NCI-H345 treated with DMSO at 0.1 percent for 48 hours (cell line): ENCODE results near the gene ZSCAN5B.
"Not testable (repeated sequence)": the region's sequence is repeated elsewhere in the genome, so short reads cannot be mapped to it uniquely, and the experiment has no call there.

Source experiments
- DNase-seq: peaks from one replicate; lab custom pipeline; 2025; ENCODE audit not compliant: unreplicated experiment; lab: John Stamatoyannopoulos, UW

Gene ZSCAN5B, protein sequence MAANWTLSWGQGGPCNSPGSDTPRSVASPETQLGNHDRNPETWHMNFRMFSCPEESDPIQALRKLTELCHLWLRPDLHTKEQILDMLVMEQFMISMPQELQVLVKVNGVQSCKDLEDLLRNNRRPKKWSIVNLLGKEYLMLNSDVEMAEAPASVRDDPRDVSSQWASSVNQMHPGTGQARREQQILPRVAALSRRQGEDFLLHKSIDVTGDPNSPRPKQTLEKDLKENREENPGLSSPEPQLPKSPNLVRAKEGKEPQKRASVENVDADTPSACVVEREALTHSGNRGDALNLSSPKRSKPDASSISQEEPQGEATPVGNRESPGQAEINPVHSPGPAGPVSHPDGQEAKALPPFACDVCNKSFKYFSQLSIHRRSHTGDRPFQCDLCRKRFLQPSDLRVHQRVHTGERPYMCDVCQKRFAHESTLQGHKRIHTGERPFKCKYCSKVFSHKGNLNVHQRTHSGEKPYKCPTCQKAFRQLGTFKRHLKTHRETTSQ

GRCh38 chr19:56197646-56198045, at the start of gene ZSCAN5B:
Gene ZSCAN5B (minus strand): TSS chr19:56197783. CDS start chr19:56193052, 4,731 bp downstream.
- DNase-seq = not testable (repeated sequence)

DNA sequence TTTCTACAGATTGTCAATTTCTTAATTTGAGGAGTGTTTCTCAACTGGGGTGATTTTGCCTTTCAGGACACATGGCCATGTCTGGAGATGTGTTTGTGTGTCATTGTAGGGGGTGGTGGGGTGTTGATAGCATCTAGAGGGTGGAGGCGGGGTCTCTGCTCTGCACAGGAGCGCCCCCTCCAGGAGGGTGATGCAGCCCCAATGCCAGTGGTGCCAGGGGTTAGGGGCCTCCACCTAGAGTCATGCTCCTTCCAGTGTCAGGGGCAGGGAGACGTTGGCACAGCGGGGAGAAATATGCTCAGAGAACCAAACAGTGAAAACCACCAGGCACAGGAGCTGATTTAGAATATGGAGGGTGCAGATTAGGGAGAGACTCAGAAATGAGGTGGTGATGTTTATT, 48.2 kb upstream of the ZSCAN5B start:
- DNase-seq = not testable (repeated sequence)

DNA sequence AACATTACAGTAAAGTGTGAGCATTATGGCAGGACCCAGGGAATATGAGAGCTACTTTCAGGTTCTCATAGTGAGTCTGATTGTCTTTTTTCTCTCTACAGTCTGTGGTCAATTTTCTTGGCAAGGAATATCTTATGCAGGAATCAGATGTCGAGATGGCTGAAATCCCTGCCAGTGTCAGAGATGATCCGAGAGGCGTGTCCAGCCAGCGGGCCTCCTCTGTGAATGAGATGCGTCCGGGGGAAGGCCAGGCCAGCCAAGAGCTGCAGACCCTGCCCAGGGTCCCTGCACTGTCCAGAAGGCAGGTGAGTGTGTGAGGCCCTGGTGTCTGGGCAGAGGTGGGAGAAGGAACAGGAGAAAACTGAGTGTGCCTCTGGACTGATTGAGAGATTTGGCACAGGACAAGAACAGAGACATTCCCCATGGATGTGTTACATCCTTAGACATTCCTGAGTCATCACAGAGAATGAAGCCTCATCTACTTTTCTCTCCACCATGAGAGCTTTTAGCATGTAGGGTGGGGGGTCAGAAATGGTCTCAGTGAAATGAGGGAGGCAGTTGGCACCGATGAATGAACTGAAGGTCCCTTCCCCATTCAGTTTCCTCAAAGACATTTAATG, 47.6 kb upstream of the ZSCAN5B start:
- DNase-seq = no peak

DNA sequence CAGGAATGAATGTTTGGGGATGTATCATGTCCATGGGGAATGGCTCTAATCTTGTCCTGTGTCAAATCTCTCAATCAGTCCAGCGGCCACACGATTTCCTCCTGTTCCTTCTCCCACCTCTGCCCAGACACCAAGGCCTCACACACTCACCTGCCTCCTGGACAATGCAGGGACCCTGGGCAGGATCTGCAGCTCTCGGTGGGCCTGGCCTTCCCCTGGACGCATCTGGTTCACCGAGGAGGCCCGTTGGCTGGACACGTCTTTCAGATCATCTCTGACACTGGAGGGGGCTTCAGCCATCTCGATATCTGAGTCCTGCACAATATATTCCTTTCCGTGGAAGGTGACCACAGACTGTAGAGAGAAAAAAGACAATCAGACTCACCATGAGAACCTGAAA, 25.9 kb upstream of the ZSCAN5B start:
- no peak for DNase-seq

GRCh38 chr19:56222901-56223300, 25.3 kb upstream of the ZSCAN5B start:
- no peak for DNase-seq

DNA sequence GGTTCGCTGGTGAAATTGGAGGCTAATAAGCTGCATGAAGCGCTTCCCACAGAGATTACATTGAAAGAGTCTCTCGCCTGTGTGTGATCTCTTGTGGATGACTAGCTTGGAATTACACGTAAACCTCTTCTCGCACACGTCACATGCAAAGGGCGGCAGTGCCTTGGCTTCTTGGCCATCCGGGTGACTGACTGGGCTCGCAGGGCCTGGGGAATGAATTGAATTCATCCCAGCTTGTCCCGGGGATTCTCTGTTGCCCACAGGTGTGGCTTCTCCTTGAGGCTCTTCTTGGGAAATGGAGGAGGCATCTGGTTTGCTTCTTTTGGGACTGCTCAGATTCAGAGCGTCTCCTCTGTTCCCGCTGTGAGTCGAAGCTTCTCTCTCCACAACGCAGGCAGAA, 24.3 kb upstream of the ZSCAN5B start:
- no peak for DNase-seq

DNA sequence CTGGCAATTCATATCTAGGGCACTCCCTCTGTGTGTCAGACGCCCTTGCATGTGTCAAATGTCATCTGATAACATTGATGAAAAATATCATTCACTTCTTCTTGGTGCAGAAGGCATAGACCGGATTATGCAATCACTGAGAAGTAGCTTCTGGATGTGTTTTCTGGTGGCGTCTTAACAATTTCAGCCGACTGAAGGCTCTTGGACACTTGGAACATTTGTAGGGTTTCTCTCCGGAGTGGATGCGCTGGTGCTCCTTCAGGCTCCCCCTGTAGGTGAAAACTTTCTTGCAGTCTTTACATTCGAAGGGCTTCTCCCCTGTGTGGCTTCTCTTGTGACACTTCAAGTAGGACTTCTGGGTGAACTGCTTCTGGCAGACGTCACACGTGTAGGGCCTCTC, 23.9 kb upstream of the ZSCAN5B start:
- not testable (repeated sequence) for DNase-seq

- DNase-seq = no peak
Measured at GRCh38 chr19:56218961-56219360, 21.4 kb upstream of the ZSCAN5B start.

DNA sequence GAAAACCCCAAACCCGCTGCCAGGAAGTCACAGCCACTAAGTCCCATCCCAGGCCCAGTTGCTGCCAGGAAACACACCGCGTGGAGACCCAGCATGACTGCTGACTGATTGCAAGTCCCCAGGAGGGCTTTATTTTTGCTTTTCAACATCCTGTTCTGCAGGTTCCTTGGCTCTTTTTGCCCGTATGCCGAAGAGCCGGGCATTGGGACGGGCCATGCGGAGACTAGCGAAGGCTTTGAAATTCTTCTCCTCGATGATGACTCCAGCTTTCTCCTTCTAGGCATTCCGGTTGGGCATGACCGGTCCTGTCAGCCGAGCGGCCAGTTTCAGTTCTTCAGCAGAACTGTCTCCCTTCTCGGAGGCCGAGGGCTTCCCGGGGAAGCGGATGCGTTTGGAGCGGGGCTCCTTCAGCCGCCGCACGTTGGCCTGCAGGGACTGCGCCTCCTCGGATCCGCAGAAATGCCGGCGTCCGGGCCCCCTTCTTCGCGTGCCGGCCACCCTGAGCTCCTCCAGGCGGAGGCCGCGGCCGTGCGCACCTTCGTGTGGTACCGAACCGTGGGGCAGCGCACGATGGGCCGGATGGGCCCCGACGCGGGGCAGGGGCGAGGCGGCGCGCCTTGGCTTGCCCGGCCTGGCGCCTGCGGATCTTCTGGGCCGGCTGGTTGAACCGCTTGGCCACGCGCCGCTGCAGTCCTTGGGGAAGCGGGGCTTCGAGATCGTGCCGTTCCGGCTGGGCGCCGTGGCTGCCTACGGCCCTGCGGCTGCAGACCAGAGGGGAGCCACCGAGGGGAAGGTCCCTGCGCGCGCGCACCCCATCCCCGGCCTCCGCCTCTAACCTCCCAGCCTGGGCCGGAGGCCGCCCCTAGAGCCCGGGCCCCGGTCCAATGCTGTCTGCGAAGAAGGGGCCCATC, 19.7 kb upstream of the ZSCAN5B start:
- no peak for DNase-seq

DNA sequence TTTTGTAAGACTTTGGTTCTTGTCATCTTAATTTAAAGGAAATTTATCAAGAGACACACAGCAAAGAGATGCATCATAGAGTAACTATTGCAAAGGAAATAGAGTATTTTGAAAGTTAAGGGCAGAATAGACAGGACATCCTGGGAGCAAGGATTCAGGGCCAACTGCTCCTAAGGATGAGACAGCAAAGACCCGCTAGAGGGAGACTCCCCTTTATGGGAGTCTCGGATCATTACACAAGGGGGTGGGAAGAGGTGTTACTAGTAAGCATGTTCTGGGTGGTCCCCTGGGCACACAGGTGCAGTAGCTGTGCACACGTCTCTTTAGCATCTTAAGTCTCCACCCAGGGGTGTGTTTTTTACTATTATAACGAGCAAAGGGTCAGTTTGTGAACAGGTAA, 14.1 kb upstream of the ZSCAN5B start:
- no peak for DNase-seq

DNA sequence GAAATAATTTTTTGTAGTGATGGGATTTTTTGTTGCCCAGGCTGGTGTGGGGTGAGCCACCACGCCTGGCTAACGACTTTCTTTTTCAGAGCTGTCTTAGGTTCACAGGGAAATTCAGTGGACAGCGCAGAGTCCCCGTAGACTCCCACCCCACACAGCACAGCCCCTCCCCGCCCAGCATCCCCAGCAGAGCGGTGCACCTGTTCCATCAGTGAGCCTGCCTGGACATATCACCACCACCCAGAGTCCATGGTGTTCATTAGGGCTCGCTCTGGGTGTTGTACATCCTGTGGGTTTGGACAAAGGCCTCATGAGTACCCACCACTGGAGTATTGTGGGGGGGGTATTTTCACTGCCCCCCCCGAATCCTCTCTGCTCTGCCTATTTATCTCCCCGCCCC, 12.5 kb upstream of the ZSCAN5B start:
- DNase-seq = not testable (repeated sequence)

DNA sequence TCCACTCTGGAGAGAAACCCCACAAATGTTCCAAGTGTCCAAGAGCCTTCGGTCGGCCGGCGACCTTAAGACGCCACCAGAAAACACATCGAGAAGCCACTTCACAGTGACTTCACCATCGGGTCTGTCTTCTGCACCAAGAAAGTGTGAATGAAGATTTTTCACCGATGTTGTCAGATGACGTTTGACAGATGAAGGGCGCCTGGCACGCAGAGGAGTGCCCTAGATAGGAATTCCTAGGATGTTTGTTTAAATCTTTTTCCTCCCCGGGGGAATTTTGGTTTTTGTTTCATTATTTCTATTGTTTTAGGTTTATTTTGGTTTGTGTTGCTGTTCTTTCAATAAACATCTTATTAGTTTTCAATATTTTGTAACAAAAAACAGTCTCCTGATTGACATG, 11.5 kb upstream of the ZSCAN5B start:
- no peak for DNase-seq

GRCh38 chr19:56207581-56207980, 10.0 kb upstream of the ZSCAN5B start:
- DNase-seq = not testable (repeated sequence)

GRCh38 chr19:56201973-56202372, 4.4 kb upstream of the ZSCAN5B start, which contains the start of gene ZSCAN5C:
Gene ZSCAN5C (plus strand): TSS chr19:56202273. CDS start chr19:56205914, 3,641 bp downstream.
- DNase-seq = no peak

DNA sequence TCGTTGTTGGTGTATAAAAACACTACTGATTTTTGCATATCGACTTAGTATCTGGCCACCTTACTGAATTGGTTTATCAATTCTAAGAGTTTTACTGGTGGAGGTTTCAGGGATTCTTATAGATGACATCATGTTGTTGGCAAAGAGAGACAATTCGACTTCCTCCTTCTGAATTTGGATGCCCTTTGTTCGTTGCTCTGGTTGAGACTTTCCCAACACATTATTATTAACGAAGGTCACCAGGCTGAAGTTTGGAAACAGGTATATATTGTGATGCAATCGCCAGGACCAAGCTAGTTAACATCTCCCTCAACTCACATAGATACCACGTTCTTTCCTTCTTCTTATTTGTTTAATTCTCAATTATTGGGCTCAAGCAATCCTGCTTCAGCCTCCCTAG, 2.1 kb upstream of the ZSCAN5B start:
- no peak for DNase-seq

DNA sequence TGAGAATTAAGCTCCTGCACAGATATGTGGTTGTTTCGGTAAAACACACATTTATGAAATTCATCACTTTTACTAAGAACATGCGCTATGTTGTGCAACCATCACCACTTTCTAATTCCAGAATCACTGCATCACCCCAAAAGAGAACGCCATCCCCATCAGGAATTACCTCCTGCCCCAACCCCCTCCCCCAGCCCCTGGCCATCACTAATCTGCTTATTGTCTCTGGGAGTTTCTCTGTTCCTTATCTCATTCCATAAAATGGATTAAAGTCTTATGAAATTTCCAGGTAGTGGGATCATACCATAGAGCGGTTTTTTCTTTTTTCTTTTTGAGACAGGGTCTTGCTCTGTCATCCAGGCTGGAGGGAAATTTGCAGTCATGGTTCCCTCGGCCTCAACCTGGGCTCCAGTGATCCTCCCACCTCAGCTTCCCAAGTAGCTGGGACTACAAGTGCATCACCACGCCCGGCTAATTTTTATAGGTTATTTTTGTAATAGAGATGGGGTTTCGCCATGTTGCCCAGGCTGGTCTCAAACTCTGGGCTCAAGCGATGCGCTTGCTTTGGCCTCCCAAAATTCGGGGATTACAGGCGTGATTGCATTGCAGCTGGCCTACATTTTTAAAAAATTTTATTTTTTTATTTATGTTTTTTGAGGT, 3.5 kb downstream of the ZSCAN5B start:
- DNase-seq = no peak

DNA sequence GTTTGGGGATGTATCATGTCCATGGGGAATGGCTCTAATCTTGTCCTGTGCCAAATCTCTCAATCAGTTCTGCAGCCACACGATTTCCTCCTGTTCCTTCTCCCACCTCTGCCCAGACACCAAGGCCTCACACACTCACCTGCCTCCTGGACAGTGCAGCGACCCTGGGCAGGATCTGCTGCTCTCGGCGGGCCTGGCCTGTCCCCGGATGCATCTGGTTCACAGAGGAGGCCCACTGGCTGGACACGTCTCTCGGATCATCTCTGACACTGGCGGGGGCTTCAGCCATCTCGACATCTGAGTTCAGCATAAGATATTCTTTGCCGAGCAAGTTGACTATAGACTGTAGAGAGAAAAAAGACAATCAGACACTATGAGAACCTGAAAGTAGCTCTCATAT, 5.9 kb downstream of the ZSCAN5B start:
- no peak for DNase-seq

- no peak for DNase-seq
Measured at GRCh38 chr19:56191115-56191514, 6.5 kb downstream of the ZSCAN5B start.

DNA sequence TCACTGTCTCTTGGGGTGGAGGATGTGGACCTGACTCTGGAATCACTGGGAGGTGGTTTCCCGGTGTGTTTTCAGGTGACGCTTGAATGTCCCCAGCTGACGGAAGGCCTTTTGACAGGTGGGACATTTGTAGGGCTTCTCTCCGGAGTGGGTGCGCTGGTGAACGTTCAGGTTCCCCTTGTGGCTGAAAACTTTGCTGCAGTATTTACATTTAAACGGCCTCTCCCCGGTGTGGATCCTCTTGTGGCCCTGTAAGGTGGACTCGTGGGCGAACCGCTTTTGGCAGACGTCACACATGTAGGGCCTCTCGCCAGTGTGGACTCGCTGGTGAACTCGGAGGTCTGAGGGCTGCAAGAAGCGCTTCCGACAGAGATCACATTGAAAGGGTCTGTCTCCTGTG, 7.8 kb downstream of the ZSCAN5B start:
- no peak for DNase-seq

- DNase-seq = no peak
Measured at GRCh38 chr19:56177564-56178243, 19.9 kb downstream of the ZSCAN5B start.
